NCI-H2227 treated with DMSO at 0.1 percent for 48 hours (cell line): Measurements from ENCODE around the gene USP20.

Experiments
- DNase-seq: peaks from one replicate; lab custom pipeline; 2025; lab: John Stamatoyannopoulos, UW

USP20 gene

GRCh38 chr9:129857207-129857606 is 21.9 kb downstream of the USP20 start:
- no peak for DNase-seq

GRCh38 chr9:129858167-129858962 is 23.1 kb downstream of the USP20 start:
- DNase-seq = no peak

GRCh38 chr9:129860653-129861446 is 25.6 kb downstream of the USP20 start:
- no peak for DNase-seq

GRCh38 chr9:129861447-129861827 is 26.2 kb downstream of the USP20 start:
- no peak for DNase-seq

- DNase-seq = no peak
Measured at GRCh38 chr9:129863059-129863690, 27.9 kb downstream of the USP20 start.

- no peak for DNase-seq
Measured at GRCh38 chr9:129864991-129865647, 29.9 kb downstream of the USP20 start.

GRCh38 chr9:129865668-129866320 is 30.5 kb downstream of the USP20 start:
- DNase-seq = no peak

GRCh38 chr9:129866394-129867135 is 31.3 kb downstream of the USP20 start:
- no peak for DNase-seq

- DNase-seq = no peak
Measured at GRCh38 chr9:129867136-129868022, 32.1 kb downstream of the USP20 start.

GRCh38 chr9:129868023-129868871 is 33.0 kb downstream of the USP20 start:
- DNase-seq = no peak

GRCh38 chr9:129868872-129869486 is 33.7 kb downstream of the USP20 start:
- DNase-seq = no peak

- no peak for DNase-seq
Measured at GRCh38 chr9:129869585-129870501, 34.6 kb downstream of the USP20 start.

GRCh38 chr9:129871046-129871445 is 35.8 kb downstream of the USP20 start:
- no peak for DNase-seq

- DNase-seq = no peak
Measured at GRCh38 chr9:129873563-129874190, 38.4 kb downstream of the USP20 start.

- DNase-seq = no peak
Measured at GRCh38 chr9:129874261-129875101, 39.2 kb downstream of the USP20 start.

GRCh38 chr9:129875181-129875611 is 39.9 kb downstream of the USP20 start:
- no peak for DNase-seq
